HG02642 (cell line): ENCODE data around the gene BIRC2.
"Not testable (repeated sequence)": the region's sequence is repeated elsewhere in the genome, so short reads cannot be mapped to it uniquely, and the experiment has no call there.

Experiments used
- ATAC-seq: cut with Tn5 transposase; IDR thresholded peaks from one replicate; pipeline ENCODE4 v1.9.1; 2021; ENCODE audit warnings: mild to moderate bottlenecking; ENCODE audit not compliant: unreplicated experiment, poor library complexity

Gene BIRC2

DNA sequence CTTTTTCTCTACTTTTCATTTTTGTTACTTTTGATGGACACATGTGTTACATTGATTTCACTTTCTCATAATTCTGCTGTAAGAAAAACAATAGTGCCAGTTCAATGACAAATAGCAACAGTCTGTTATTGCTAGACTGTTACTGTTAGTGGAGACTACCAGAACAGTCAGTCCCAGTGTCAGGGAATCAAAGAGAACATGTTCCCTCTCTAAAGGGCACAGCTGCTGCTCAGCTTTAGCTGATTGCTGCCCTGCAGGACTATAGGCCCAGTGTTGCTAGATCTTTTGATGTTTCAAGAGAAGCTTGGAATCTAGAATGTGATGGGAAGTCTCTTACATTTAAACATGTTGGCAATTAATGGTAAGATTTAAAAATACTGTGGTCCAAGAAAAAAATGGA, 26.3 kb upstream of the BIRC2 start:
- no peak for ATAC-seq

DNA sequence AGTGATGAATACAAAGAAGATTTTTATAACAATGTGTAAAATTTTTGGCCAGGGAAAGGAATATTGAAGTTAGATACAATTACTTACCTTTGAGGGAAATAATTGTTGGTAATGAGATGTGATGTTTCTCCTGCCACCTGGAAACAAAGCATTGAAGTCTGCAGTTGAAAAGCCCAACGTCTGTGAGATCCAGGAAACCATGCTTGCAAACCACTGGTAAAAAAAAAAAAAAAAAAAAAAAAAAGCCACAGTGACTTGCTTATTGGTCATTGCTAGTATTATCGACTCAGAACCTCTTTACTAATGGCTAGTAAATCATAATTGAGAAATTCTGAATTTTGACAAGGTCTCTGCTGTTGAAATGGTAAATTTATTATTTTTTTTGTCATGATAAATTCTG, 24.5 kb upstream of the BIRC2 start:
- no peak for ATAC-seq

DNA sequence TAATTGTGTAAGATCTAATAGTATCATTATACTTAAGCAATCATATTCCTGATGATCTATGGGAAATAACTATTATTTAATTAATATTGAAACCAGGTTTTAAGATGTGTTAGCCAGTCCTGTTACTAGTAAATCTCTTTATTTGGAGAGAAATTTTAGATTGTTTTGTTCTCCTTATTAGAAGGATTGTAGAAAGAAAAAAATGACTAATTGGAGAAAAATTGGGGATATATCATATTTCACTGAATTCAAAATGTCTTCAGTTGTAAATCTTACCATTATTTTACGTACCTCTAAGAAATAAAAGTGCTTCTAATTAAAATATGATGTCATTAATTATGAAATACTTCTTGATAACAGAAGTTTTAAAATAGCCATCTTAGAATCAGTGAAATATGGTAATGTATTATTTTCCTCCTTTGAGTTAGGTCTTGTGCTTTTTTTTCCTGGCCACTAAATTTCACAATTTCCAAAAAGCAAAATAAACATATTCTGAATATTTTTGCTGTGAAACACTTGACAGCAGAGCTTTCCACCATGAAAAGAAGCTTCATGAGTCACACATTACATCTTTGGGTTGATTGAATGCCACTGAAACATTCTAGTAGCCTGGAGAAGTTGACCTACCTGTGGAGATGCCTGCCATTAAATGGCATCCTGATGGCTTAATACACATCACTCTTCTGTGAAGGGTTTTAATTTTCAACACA, 23.3 kb upstream of the BIRC2 start:
- no peak for ATAC-seq

DNA sequence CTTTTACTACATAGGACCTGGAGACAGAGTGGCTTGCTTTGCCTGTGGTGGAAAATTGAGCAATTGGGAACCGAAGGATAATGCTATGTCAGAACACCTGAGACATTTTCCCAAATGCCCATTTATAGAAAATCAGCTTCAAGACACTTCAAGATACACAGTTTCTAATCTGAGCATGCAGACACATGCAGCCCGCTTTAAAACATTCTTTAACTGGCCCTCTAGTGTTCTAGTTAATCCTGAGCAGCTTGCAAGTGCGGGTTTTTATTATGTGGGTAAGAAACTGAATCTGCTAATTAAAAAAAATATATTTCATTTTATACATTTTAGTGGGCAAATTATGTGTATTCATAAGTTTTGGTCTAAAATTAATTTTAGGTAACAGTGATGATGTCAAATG, 21.9 kb upstream of the BIRC2 start:
- ATAC-seq, result no peak

DNA sequence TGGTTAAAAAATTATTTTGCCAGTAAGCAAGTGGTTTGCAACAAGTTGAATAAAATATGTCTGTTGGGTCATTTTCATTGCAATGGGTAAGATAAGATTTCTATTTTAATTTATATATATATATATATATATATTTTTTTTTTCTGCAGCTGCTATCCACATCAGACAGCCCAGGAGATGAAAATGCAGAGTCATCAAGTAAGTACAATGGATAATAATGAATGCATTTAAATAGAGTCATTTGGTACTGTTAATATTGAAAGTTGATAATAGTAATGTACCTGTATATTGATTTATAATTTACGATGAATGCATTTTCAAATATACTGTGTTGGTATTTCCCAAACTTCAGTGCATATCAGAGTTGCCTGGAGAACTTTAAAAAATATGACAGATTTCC, 18.3 kb upstream of the BIRC2 start:
- no peak for ATAC-seq

DNA sequence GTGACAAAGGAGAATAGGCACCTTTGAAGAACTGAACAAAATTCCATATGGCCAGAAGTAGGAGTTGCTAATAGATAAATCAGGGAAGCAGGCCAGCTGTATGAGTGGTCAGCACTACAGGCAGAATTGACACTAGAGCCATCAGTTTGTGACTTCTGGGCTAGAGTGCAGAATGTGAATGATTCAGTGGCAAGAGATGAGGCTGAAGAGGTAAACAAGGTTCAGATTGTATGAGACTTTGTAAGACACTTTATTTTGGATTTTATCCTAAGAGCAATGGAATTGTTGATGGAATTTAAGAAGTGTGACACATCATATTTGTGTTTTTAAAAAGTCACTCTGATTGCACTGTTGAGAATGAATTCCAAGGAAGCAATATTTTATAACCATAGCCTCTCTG, 16.8 kb upstream of the BIRC2 start:
- ATAC-seq, result no peak

DNA sequence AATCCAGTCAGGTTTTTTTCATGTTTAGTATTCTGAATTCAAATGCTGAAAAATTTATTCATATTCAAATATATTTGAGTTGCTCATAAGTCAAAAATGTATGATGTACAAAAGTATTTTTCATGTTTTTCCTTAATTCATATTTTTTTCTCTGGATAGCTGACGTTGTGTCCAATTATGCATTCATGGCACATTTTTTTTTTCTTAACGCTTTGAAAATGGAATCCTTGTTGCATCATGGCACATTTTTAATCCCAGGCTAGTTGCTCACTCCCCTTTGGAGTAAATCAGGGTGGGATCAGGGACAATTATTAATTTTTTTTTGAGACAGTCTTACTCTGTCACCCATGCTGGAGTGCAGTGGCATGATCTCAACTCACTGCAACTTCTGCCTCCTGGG, 15.7 kb upstream of the BIRC2 start:
- no peak for ATAC-seq

DNA sequence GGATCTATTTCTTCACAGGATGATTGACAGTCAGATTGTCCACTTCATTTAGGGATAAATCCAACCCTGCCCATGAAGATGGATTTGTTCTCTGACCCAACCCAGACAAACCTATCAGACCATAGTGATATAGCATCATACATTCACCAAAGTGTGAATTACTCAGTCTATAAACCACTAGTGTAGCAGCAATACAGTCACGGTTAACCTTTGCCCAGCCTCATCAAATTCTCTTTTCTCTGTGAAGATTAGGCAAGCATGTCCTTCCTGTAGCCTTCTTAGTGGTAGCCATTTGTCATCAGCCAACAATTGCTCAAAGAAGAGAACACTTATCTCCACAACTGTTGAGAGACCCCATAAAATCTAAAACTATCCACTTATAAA, 14.4 kb upstream of the BIRC2 start:
- ATAC-seq, result no peak

DNA sequence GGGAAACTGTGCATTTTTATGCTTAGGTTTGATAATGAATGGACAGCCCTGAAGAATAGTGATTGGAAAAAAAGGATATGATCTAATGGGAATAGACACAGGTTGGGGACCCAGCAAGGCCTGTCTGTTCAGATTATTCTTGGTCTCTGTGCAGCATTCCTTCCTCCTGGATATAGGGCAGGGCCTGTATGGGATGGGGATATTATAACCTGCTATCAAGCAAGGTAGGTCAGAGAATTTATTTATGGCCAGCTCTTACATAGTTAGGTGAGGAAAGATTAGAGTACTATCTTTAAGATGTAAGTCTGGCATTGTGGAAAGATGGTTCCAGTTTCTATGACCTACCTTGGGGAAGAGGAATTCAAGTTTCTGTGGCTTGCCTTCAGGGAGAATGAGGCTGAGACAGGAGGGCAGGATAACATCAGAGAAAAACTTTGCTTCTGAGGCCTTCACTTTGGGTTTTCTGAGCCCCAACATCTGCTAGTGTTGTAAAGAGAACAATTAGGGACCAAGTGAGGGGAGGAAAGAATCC, 8.5 kb upstream of the BIRC2 start:
- no peak for ATAC-seq

DNA sequence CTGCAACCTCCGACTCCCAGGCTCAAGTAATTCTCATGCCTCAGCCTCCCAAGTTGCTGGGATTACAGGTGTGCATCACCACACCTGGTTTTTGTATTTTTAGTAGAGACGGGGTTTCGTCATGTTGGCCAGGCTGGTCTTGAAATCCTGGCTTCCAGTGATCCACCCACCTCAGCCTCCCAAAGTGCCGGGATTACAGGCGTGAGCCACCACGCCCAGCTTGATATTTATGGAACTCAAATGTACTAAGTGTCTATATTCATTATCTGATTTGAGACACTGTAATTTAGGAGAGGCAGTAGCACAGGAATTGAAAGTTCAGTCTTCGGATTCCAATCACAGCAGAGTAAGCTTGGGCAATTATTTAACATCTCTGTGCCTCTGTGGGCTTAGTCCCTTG, 5.7 kb upstream of the BIRC2 start:
- ATAC-seq, result not testable (repeated sequence)

DNA sequence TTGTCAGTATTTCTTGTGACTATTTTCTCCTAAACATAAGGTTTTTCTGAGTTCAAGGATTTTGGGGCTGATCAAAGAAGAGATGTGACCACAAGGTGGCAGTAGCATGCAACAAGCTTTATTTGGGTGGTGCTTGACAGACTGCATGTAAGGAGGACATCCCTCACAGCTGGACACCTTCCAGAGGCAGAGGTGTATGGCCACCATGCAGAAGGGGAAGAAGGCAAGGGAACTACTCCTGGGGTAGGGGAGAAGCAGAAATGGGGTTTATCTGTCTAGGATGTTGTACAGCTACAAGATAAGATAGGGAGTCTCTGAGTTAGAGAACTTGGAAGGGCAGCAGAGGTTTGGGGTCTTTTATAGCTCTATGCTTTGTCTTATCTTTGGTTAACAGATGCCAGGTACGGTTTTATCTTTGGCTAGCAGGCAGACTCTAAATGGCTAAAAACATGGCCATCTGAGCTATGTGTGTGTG, 5.1 kb upstream of the BIRC2 start:
- ATAC-seq, result peak; percentile 39

DNA sequence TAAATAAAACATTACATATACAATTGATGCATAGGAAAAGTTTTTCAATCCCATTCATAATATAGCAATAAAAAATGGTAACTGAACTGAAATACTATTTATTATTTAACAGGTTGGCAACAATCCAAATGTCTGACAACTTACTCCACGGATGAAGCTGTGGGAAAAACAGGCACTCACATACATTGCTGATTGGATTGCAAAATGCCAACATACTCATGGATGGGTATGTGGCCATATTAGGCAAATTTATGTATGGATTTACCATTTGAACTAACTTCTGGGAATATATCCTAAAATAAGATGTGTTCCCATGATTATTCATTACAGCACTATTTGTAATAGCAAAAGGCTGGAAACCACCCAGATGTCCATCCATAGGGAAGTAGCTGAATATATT, 3.2 kb upstream of the BIRC2 start:
- no peak for ATAC-seq

DNA sequence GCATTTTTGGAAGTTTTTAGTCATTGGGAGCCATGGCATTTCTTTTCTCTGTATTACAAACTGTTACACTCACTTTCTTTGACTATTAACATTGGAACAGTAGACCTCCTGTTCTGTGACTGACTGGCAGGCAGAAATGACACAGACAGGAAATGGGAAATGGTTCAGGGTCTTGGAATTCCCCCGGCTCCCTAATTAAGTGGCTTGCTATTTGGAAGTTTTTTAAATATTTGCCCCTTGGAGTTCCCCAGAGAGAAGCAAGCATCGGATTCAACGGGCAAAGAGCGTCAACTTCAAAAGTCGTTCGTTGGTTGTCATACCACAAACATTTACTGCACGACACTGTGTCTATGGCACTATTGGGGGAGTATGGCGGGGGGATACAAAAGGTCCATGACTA, 1.1 kb upstream of the BIRC2 start:
- no peak for ATAC-seq

DNA sequence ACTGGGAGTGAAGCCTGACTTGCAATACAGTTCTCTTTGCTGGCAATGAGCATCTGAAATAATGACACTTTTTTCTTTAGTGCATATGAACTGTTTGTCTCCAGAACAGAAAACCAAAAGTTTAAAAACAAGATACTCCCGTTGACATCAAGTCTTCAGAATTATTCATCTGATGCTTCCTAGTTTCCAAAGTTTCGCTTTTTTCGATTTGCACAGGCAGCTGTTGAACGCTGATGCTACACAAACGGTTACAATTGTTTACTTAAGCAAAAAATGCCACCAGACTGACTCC, 612 bp upstream of the BIRC2 start:
- ATAC-seq, result no peak

DNA sequence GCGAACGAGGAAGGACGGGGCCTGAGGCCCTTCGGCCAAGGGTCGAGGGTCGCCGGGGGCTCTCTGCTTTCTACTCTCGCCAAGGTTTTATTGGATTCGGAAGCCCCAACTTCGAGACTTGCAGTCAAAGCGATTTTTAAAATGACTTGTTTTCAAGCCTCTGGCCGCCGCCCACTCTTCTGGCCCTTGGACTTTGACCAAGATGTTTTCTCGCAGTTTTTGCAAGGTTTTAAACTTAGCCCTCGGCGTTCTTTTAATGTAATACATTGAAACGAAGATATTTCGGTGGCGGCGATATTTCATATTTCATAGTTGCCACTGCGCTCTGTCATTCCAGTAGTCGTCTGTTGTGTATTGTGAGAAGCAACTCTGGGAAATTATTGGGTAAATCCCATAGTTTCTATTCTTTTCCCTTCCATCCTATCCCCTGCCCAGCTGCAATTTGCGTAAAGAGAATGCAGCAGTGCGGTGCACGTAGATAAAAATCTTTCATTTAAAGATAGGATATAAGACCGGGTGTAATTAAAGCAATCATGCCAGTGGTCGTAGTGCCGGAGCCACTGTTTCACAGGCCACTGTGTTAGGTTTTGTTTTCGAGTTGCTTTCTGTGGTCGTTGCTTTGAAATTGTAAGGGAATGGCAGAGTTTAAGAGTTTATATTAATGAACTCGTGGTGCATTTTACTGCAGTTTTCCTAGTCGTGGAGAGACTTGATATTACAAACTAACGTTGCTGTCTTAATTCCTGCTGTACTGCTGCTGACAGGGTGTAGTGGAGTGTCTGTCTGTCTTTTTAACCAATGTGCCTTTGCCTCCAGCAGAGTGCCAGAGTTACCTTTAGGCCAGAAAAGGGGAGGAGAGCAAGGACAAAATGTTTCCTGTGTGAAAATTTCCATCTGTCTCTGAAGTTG, 702 bp downstream of the BIRC2 start:
- peak; percentile 16 for ATAC-seq

DNA sequence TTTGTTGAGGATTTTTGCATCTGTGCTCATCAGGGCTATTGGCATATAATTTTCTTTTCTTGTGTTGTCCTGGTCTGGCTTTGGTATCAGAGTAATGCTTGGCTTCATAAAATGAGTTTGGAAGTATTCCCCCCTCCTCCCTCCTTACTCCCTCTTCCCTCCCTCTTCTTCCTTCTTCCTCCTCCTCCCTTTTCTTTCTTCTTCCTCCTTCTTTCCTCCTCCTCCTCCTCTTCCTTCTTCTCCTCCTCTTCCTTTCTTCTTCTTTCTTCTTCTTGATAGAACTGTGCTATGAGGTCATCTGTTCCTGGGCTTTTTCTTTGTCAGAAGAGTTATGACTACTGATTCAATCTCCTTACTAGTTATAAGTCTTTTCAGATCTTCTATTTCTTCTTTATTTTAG, 10.1 kb downstream of the BIRC2 start:
- ATAC-seq, result no peak

DNA sequence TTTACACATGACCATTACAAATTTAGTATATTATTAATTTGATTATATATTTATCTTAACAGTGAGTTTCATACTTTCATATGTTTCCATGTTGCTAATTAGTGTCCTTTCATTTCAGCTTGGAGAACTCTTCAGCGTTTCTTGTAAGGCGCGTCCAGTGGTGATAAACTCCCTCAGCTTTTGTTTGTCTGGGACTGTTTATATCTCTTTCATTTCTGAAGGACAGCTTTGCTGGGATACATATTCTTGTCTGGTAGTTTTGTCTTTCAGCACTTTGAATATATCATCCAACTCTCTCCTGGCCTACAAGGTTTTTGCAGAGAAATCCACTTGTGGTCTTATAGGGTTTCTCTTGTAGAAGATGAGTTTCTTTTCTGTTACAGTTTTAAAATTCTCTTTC, 12.4 kb downstream of the BIRC2 start:
- no peak for ATAC-seq

DNA sequence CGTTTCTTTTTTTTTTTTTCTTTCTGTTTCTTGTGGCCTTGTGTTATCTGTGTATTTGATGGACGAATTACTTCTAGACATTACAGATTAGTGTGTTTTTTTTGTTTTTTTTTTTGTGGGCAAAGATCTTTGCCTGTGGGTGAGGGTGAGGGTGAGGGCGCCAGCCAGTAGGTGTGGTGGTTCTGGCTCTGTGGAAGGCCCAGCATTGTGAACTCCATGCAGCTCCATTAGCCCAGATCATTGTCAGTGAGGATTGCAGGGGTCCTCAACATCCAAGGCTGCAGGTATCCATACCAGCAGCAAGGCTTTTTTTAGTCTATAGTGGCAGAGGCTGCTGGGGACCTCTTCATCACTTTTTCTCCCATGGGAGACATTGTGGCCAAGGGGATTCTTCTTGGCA, 13.7 kb downstream of the BIRC2 start:
- no peak for ATAC-seq

DNA sequence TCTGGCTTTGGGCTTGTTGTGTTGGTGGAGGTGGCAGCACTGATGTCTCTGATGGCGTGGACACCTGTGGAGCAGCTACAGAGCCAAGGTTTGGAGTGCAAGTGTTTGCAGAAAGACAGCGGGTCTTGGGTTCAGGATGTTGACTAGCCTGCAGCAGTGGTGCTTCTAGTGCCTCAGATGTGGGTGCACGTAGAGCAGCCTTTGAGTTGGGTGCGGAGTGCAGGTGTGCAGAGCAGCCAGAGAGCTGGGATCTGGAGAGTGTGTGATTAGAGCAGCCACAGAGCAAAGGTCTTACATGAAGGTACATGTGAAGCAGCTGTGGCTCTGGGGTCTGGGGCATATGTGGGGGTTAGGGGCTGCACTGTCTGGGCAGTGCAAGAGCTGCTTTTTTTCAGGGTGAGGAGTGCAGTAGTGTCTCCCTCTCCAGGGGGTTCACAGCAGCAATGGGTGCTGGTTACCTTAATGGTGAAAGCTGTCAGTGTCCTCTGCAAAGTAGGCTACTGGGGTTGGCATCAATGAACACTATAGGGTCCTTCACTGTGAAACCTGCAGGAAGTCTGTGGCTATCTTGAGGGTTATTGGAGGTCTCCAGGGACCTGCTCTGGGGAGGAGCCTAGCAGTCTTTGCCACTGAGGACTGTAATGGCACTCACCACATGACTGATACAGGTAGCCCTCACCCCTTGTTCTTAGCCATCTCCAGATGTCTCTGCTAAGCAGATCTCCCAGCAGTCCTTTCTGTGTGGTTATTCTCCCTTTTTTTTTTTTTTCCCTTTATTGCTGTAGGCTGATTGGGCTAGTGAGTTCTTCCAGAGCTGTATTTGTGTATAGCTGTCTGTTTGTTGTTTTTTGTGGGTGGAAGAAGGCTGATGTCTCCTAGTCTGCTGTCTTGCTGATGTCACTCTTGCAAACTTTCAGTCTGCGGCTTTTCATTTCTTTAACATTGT, 14.3 kb downstream of the BIRC2 start:
- peak; percentile 84 for ATAC-seq

DNA sequence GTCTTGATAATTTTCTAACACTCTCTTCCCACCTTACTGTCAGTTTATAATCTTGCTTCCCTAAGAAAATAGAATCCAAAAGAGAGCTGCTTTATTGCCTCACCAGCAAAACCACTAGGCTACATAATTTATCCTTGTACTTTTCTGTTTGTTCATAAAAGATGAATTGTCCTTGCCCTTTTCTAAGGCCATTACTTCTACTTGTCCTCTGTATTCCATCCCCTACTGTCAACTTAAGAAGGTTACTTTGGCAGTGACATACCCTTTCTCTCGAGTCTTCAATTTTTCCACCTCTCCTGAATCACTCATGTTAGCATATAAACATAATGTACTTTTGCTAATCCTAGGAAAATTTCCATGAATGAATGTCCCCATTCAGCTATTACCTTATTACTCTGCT, 18.0 kb downstream of the BIRC2 start:
- no peak for ATAC-seq

DNA sequence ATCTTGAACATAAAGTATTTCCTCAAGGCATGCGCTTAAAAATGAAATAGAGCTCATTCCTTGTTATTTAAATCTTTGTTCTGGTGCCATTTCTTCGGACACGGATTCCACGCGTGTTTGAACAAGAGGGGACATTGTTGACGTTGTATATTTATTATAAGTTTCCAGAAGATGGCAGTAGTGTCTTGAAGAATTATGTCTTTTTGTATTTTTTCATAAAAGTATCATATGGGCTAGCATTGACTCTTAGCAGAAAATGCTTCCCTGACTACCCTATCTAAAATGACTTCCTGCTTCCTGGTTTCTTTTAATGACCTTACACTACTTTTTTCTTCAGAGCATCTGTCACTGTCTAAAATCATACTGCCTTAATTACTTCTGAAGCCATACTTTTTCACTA, 20.4 kb downstream of the BIRC2 start:
- no peak for ATAC-seq
